Measurements from ENCODE around the gene GALNT2.

The GALNT2 gene

GRCh38 chr1:230200276-230200675 is 133.2 kb downstream of the GALNT2 start:
- H2AFZ ChIP-seq (ENCODE audit: low read length) = no peak overlapping the region
- H3K9ac ChIP-seq (ENCODE audit: low read depth, low read length, poor library complexity, severe bottlenecking) = peak overlapping the region; percentile 53
- peaks cover 97% of the 10 kb centered on the region for H3K79me2 ChIP-seq (ENCODE audit: insufficient read depth, low read length)
- no peaks in the 10 kb centered on the region for H3K9me3 ChIP-seq (ENCODE audit: insufficient read depth, low read depth, low read length)
- H3K4me3 ChIP-seq (ENCODE audit: low read length, poor library complexity, severe bottlenecking) = no peak overlapping the region
- no peak for TF ChIP-seq EZH2phosphoT487 (IDR thresholded peaks at IDR 0.05; ENCODE audit: borderline replicate concordance)
- no peak for TF ChIP-seq CTCF (conservative IDR thresholded peaks at IDR 0.05; ENCODE audit: low read length)
- H3K9me2 ChIP-seq (replicated peaks; ENCODE audit: low read depth, low read length) = no peaks in the 10 kb centered on the region
- H4K20me1 ChIP-seq (ENCODE audit: insufficient read depth, low read length, poor library complexity, severe bottlenecking) = no peaks in the 10 kb centered on the region
- H3K36me3 ChIP-seq (ENCODE audit: insufficient read depth, low read length) = peaks cover 69% of the 10 kb centered on the region
- no peaks in the 10 kb centered on the region for H3K27me3 ChIP-seq (ENCODE audit: insufficient read depth, low read length, poor library complexity, severe bottlenecking)
- no peaks in the 10 kb centered on the region for H3F3A ChIP-seq (ENCODE audit: low read depth)
- peak overlapping the region; percentile 58 for H3K4me2 ChIP-seq (ENCODE audit: low read depth, low read length, poor library complexity, severe bottlenecking)
- peaks cover 66% of the 10 kb centered on the region for H3K4me1 ChIP-seq (ENCODE audit: insufficient read depth, low read length, poor library complexity, severe bottlenecking)

- Histone ChIP-seq H3K4me2 (ENCODE audit: low read depth, low read length, poor library complexity, severe bottlenecking) (peak overlapping the region; percentile 58), H4K20me1 (ENCODE audit: insufficient read depth, low read length, poor library complexity, severe bottlenecking) (no peaks in the 10 kb centered on the region), H3K9me2 (replicated peaks; ENCODE audit: low read depth, low read length) (no peaks in the 10 kb centered on the region), H3K9me3 (ENCODE audit: insufficient read depth, low read depth, low read length) (no peaks in the 10 kb centered on the region), H3K27me3 (ENCODE audit: insufficient read depth, low read length, poor library complexity, severe bottlenecking) (no peaks in the 10 kb centered on the region), H2AFZ (ENCODE audit: low read length) (no peak overlapping the region), H3F3A (ENCODE audit: low read depth) (no peaks in the 10 kb centered on the region), H3K4me3 (ENCODE audit: low read length, poor library complexity, severe bottlenecking) (peak overlapping the region; percentile 37), H3K9ac (ENCODE audit: low read depth, low read length, poor library complexity, severe bottlenecking) (peak overlapping the region; percentile 54), H3K4me1 (ENCODE audit: insufficient read depth, low read length, poor library complexity, severe bottlenecking) (peaks cover 59% of the 10 kb centered on the region), H3K36me3 (ENCODE audit: insufficient read depth, low read length) (peaks cover 73% of the 10 kb centered on the region), H3K79me2 (ENCODE audit: insufficient read depth, low read length) (peaks cover 97% of the 10 kb centered on the region)
- TF ChIP-seq EZH2phosphoT487 (IDR thresholded peaks at IDR 0.05; ENCODE audit: borderline replicate concordance) (no peak), CTCF (conservative IDR thresholded peaks at IDR 0.05; ENCODE audit: low read length) (no peak)
These were observed 134.4 kb downstream of the GALNT2 start for GRCh38 chr1:230201445-230201844.

- TF ChIP-seq CTCF (conservative IDR thresholded peaks at IDR 0.05; ENCODE audit: low read length) (no peak), EZH2phosphoT487 (IDR thresholded peaks at IDR 0.05; ENCODE audit: borderline replicate concordance) (no peak)
- Histone ChIP-seq H3K79me2 (ENCODE audit: insufficient read depth, low read length) (peaks cover 97% of the 10 kb centered on the region), H3K9me2 (replicated peaks; ENCODE audit: low read depth, low read length) (no peaks in the 10 kb centered on the region), H3K4me1 (ENCODE audit: insufficient read depth, low read length, poor library complexity, severe bottlenecking) (peaks cover 64% of the 10 kb centered on the region), H3K4me3 (ENCODE audit: low read length, poor library complexity, severe bottlenecking) (no peak overlapping the region), H3K36me3 (ENCODE audit: insufficient read depth, low read length) (peaks cover 85% of the 10 kb centered on the region), H3K9ac (ENCODE audit: low read depth, low read length, poor library complexity, severe bottlenecking) (no peak overlapping the region), H3K4me2 (ENCODE audit: low read depth, low read length, poor library complexity, severe bottlenecking) (no peak overlapping the region), H2AFZ (ENCODE audit: low read length) (no peak overlapping the region), H4K20me1 (ENCODE audit: insufficient read depth, low read length, poor library complexity, severe bottlenecking) (no peaks in the 10 kb centered on the region), H3K27me3 (ENCODE audit: insufficient read depth, low read length, poor library complexity, severe bottlenecking) (no peaks in the 10 kb centered on the region), H3F3A (ENCODE audit: low read depth) (no peaks in the 10 kb centered on the region), H3K9me3 (ENCODE audit: insufficient read depth, low read depth, low read length) (no peaks in the 10 kb centered on the region)
These were observed 137.8 kb downstream of the GALNT2 start for GRCh38 chr1:230204842-230205241.
